C4-2B (cell line): ENCODE measurements around the gene GRID1.

ENCODE experiments used
- H3K27ac ChIP-seq: fragments of 450-650 bp; 2 replicates; pipeline ENCODE4 v1.5.1; 2017
- ZFX ChIP-seq: fragments of 450-650 bp; IDR thresholded peaks from 2 replicates; pipeline ENCODE4 v1.6.1; 2017
- TF ChIP-seq, protein P1 (sequence below): fragments of 450-650 bp; conservative IDR thresholded peaks from 2 replicates; pipeline ENCODE4 v1.5.1; 2017; ENCODE audit warnings: mild to moderate bottlenecking

GRID1 gene

DNA sequence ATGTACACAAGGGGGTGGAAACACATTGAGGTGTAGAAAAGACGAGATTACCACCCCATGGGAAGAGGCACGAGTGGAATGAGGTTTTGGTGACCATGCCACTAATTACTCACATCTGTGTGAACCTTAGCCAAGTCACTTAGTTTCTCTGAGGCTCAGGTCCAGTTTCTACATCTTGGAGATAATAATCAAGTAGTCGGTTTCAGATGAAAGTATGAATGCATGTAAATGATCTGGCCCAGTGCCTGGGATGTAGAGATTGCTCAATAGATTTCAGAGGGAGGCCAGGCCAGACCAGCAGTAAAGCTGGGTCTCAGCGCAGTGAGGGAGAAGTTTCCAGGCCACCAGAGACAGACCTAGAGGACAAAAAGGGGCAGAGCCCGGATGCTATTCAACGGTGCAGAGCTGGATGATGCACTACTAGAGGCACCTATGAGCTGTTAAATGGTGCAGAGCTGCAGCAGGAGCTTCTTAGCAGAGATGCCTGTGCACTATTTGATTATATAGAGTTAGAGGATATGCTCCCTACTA is 725.1 kb downstream of the GRID1 start:
- TF ChIP-seq, protein P1, sequence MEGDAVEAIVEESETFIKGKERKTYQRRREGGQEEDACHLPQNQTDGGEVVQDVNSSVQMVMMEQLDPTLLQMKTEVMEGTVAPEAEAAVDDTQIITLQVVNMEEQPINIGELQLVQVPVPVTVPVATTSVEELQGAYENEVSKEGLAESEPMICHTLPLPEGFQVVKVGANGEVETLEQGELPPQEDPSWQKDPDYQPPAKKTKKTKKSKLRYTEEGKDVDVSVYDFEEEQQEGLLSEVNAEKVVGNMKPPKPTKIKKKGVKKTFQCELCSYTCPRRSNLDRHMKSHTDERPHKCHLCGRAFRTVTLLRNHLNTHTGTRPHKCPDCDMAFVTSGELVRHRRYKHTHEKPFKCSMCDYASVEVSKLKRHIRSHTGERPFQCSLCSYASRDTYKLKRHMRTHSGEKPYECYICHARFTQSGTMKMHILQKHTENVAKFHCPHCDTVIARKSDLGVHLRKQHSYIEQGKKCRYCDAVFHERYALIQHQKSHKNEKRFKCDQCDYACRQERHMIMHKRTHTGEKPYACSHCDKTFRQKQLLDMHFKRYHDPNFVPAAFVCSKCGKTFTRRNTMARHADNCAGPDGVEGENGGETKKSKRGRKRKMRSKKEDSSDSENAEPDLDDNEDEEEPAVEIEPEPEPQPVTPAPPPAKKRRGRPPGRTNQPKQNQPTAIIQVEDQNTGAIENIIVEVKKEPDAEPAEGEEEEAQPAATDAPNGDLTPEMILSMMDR: no peak
- no peak for TF ChIP-seq ZFX
- no peak overlapping the region for H3K27ac ChIP-seq

GRCh38 chr10:85638797-85639196 is 727.8 kb downstream of the GRID1 start:
- TF ChIP-seq ZFX: no peak
- TF ChIP-seq, protein P1: no peak
- no peak overlapping the region for H3K27ac ChIP-seq

- TF ChIP-seq, protein P1: no peak
- no peak for TF ChIP-seq ZFX
- no peak overlapping the region for H3K27ac ChIP-seq
Measured at GRCh38 chr10:85635650-85636049, 730.9 kb downstream of the GRID1 start.

- H3K27ac ChIP-seq: no peak overlapping the region
- TF ChIP-seq, protein P1: no peak
- TF ChIP-seq ZFX: no peak
Measured at GRCh38 chr10:85624511-85624910, 742.1 kb downstream of the GRID1 start.

GRCh38 chr10:85623758-85624157 is 742.8 kb downstream of the GRID1 start:
- H3K27ac ChIP-seq: no peak overlapping the region
- TF ChIP-seq, protein P1: no peak
- no peak for TF ChIP-seq ZFX

DNA sequence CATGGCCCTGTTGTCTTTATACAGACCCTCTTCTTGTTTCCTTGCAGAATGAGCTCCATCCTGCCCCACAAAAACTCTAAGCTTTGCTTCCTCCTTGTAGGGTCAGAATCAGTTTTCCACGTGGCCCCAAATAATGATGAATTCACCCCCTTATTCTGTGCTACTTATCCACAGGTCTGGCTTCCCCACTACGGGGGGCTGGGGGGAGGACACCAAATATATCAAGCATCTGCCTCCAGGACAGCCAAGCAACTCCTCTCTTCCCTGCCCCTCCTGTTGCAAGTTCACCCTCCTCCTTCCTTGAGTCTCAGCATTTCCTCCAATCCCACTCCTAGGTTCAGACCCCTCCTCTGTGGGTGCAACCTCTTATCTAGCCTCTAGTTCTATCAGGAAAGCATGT is 743.3 kb downstream of the GRID1 start:
- TF ChIP-seq, protein P1: no peak
- TF ChIP-seq ZFX: no peak
- no peak overlapping the region for H3K27ac ChIP-seq

DNA sequence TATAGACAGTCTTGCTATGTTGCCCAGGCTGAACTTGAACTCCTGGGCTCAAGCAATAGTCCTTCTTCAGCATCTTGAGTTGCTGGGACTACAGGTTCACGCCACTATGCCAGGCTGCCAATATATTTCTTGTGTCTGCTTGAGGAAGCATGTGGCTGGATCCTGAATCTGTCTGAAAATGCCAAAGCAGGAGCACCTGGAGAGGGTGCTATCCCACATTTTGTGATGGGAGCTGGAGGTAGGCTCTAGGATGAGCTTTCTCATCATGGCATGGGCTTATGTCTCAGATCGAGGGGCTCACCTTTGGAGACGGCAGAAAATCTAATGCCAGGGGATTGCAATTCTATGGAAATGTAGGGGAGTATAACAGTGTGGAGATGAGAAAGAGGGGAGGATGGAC is 744.2 kb downstream of the GRID1 start:
- no peak overlapping the region for H3K27ac ChIP-seq
- TF ChIP-seq, protein P1: no peak
- no peak for TF ChIP-seq ZFX
